HepG2 (cell line): ENCODE results near the gene MX2. TPM values are rescaled to one million over a fixed set of nuclear protein-coding genes. Genes with fewer than 3 reads are reported as not detected.
A peak's percentile ranks its signal among the peaks of the same experiment; 100 is the strongest.

Experiments
- AHDC1 ChIP-seq: sonication (generic); formaldehyde crosslinking; IDR thresholded peaks from 2 replicates; pipeline ENCODE4 v1.5.1; 2020; ENCODE audit warnings: mild to moderate bottlenecking, missing genetic modification reagents, borderline replicate concordance
- CREB1 ChIP-seq, 2 experiments: fragments of 450-650 bp in 1 of 2; IDR thresholded peaks; 2 replicates each; pipeline ENCODE4 v1.6.1; 2016 to 2017; ENCODE audit warnings: control low read depth in 1 of 2, mild to moderate bottlenecking in 1 of 2, missing compliant biosample characterization in 1 of 2, missing genetic modification characterization in 1 of 2
- GATAD1 ChIP-seq: IDR thresholded peaks from 2 replicates; pipeline ENCODE4 v1.6.1; 2016; ENCODE audit warnings: missing genetic modification reagents, missing compliant biosample characterization
- ISL2 ChIP-seq: sonication (generic); formaldehyde crosslinking; IDR thresholded peaks from 2 replicates; pipeline ENCODE4 v1.5.0; 2020; ENCODE audit warnings: missing genetic modification reagents
- KDM4B ChIP-seq: sonication (generic); formaldehyde crosslinking; IDR thresholded peaks from 2 replicates; pipeline ENCODE4 v1.4.0; 2020; ENCODE audit warnings: missing genetic modification reagents
- KDM5A ChIP-seq: fragments of 200-600 bp; sonication (generic); IDR thresholded peaks from 2 replicates; pipeline ENCODE4 v1.7.0; 2018; ENCODE audit warnings: antibody characterized with exemption, mild to moderate bottlenecking, low read length, borderline replicate concordance
- RELA ChIP-seq: sonication (generic); formaldehyde crosslinking; IDR thresholded peaks from 2 replicates; pipeline ENCODE4 v1.4.0; 2020; ENCODE audit warnings: missing genetic modification reagents
- SOX13 ChIP-seq, 3 experiments: fragments of 450-650 bp in 1 of 3; sonication (generic) in 1 of 3; formaldehyde crosslinking in 1 of 3; IDR thresholded peaks in 2 of 3; conservative IDR thresholded peaks in 1 of 3; 2 replicates each; pipeline versions ENCODE4 v1.5.0 to v1.6.1; 2016 to 2020; ENCODE audit warnings: antibody characterized with exemption in 1 of 3, mild to moderate bottlenecking in 1 of 3, missing compliant biosample characterization in 1 of 3, missing genetic modification reagents in 1 of 3, moderate library complexity in 1 of 3
- SP1 ChIP-seq, 2 experiments: fragments of 450-650 bp in 1 of 2; sonication (generic) in 1 of 2; formaldehyde crosslinking in 1 of 2; IDR thresholded peaks; 2 replicates each; pipeline versions ENCODE4 v1.4.0 to v1.6.1; 2016 to 2020; ENCODE audit warnings: missing genetic modification reagents in 1 of 2
- SRF ChIP-seq: IDR thresholded peaks from 2 replicates; pipeline ENCODE4 v1.6.1; 2011; ENCODE audit warnings: mild to moderate bottlenecking, low read depth, low read length, moderate library complexity
- ZNF232 ChIP-seq: sonication (generic); formaldehyde crosslinking; IDR thresholded peaks from 2 replicates; pipeline ENCODE4 v1.4.0; 2020; ENCODE audit warnings: missing genetic modification reagents, borderline replicate concordance
- ZNF24 ChIP-seq: fragments of 450-650 bp; IDR thresholded peaks from 2 replicates; pipeline ENCODE4 v1.6.1; 2017; ENCODE audit warnings: antibody characterized with exemption, mild to moderate bottlenecking
- ZNF773 ChIP-seq: sonication (generic); formaldehyde crosslinking; IDR thresholded peaks from 2 replicates; pipeline ENCODE4 v1.4.0; 2020; ENCODE audit warnings: missing genetic modification reagents, borderline replicate concordance
- polyA plus RNA-seq, 8 experiments: library from polyadenylated mRNA; depleted of rRNA in 3 of 8; stranded (reverse) in 7 of 8; unstranded in 1 of 8; fragments of >200 nt; fragmentation: Illumina TruSeq in 4 of 8; extraction: Trizol in 4 of 8; gene quantifications; 2 replicates each; pipeline versions ENCODE4 v1.2.1 to v1.2.3, GENCODE V29; 2011 to 2016; ENCODE audit warnings: low read depth in 4 of 8, missing spikeins in 1 of 8, mixed read lengths in 1 of 8; ENCODE audit not compliant: insufficient read depth in 1 of 8
- total RNA-seq, 5 experiments: library from RNA; depleted of rRNA; stranded (reverse); fragments of >200 nt; fragmentation: Illumina TruSeq; extraction: Trizol; gene quantifications; 2 replicates each; pipeline ENCODE4 v1.2.3, GENCODE V29; 2016; ENCODE audit warnings: low read depth in 1 of 5
- TF ChIP-seq, protein P1 (sequence below): sonication (generic); formaldehyde crosslinking; IDR thresholded peaks from 2 replicates; pipeline ENCODE4 v1.5.1; 2020; ENCODE audit warnings: missing genetic modification reagents, mild to moderate bottlenecking, borderline replicate concordance
- TF ChIP-seq, protein P2 (sequence below): IDR thresholded peaks from 2 replicates; pipeline ENCODE4 v1.6.1; 2012; ENCODE audit warnings: low read depth, low read length, improper control_type of control experiment

Gene MX2
- total and polyA plus RNA-seq, 2 of the 13 experiments (the other 11 are each of a cell fraction or from before 2014, with no cell fraction given), result 24.0 to 35.7 TPM

GRCh38 chr21:41322496-41323382 is 39.1 kb upstream of the MX2 start (continued):
- peak; percentile 88 for TF ChIP-seq SOX13 (IDR thresholded peaks at IDR 0.05)
- TF ChIP-seq SOX13 (CRISPR knock-in tag; conservative IDR thresholded peaks at IDR 0.05 in 1 of 2, IDR thresholded peaks at IDR 0.05 in 1 of 2), result peak in 1 of 2 experiments; percentile 97; a peak in 2 of 4 replicates
- TF ChIP-seq, protein P1, sequence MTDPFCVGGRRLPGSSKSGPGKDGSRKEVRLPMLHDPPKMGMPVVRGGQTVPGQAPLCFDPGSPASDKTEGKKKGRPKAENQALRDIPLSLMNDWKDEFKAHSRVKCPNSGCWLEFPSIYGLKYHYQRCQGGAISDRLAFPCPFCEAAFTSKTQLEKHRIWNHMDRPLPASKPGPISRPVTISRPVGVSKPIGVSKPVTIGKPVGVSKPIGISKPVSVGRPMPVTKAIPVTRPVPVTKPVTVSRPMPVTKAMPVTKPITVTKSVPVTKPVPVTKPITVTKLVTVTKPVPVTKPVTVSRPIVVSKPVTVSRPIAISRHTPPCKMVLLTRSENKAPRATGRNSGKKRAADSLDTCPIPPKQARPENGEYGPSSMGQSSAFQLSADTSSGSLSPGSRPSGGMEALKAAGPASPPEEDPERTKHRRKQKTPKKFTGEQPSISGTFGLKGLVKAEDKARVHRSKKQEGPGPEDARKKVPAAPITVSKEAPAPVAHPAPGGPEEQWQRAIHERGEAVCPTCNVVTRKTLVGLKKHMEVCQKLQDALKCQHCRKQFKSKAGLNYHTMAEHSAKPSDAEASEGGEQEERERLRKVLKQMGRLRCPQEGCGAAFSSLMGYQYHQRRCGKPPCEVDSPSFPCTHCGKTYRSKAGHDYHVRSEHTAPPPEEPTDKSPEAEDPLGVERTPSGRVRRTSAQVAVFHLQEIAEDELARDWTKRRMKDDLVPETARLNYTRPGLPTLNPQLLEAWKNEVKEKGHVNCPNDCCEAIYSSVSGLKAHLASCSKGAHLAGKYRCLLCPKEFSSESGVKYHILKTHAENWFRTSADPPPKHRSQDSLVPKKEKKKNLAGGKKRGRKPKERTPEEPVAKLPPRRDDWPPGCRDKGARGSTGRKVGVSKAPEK, result peak; percentile 76
- TF ChIP-seq, protein P2, sequence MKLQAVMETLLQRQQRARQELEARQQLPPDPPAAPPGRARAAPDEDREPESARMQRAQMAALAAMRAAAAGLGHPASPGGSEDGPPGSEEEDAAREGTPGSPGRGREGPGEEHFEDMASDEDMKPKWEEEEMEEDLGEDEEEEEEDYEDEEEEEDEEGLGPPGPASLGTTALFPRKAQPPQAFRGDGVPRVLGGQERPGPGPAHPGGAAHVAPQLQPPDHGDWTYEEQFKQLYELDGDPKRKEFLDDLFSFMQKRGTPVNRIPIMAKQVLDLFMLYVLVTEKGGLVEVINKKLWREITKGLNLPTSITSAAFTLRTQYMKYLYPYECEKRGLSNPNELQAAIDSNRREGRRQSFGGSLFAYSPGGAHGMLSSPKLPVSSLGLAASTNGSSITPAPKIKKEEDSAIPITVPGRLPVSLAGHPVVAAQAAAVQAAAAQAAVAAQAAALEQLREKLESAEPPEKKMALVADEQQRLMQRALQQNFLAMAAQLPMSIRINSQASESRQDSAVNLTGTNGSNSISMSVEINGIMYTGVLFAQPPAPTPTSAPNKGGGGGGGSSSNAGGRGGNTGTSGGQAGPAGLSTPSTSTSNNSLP, result peak; percentile 58
- TF ChIP-seq AHDC1, result peak; percentile 84
- TF ChIP-seq KDM5A, result peak; percentile 21; the same call in 1 of the 2 replicates
- no peak; the same call in 1 of the 2 replicates for TF ChIP-seq ZNF773 (CRISPR knock-in tag)
- TF ChIP-seq CREB1 (IDR thresholded peaks at IDR 0.05), result no peak
- no peak for TF ChIP-seq CREB1 (CRISPR knock-in tag; IDR thresholded peaks at IDR 0.05)
- 0 out of 2 replicates have a peak, but pooled peaks have one; percentile 6 for TF ChIP-seq GATAD1
- no peak for TF ChIP-seq ZNF24
- TF ChIP-seq ISL2 (CRISPR knock-in tag), result peak; percentile 93
- TF ChIP-seq RELA (CRISPR knock-in tag), result no peak
- no peak for TF ChIP-seq KDM4B
- TF ChIP-seq ZNF232 (CRISPR knock-in tag), result no peak; the same call in 1 of the 2 replicates
- no peak for TF ChIP-seq SP1 (IDR thresholded peaks at IDR 0.05)
- peak; percentile 56; the same call in 1 of the 2 replicates for TF ChIP-seq SP1 (CRISPR knock-in tag; IDR thresholded peaks at IDR 0.05)
- TF ChIP-seq SRF, result no peak
